DMS 273 treated with DMSO at 0.1 percent for 48 hours (cell line): ENCODE data around the gene SDK2.

Experiments
- DNase-seq: peaks from one replicate; lab custom pipeline; 2025; lab: John Stamatoyannopoulos, UW

SDK2 gene

GRCh38 chr17:73284906-73285602, 359.2 kb downstream of the SDK2 start:
- no peak for DNase-seq
